GM18861 (cell line): ENCODE measurements around the gene DPYSL5.

Experiments
- ATAC-seq: cut with Tn5 transposase; IDR thresholded peaks from one replicate; pipeline ENCODE4 v1.9.1; 2021; ENCODE audit not compliant: unreplicated experiment

DPYSL5 gene

DNA sequence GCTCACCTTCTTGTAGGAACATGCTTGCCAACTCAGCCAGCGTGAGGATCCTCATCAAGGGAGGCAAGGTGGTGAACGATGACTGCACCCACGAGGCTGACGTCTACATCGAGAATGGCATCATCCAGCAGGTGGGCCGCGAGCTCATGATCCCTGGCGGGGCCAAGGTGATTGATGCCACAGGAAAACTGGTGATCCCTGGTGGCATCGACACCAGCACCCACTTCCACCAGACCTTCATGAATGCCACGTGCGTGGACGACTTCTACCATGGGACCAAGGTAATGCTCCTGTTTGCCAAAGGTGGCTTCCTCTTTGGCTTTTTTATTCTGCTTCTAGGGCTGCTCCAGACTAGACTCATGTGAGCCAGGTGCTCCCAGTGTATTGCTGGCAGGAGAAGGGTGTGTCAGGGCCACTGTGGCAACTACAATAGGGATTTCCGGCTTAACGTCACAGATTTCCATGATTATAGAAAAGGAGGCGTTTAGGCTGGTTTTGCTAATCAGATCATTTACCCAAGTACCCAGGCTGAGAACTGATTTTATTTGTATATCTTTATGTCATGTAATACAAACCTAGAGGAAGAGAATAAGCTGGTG, 50.6 kb downstream of the DPYSL5 start:
- ATAC-seq: no peak

DNA sequence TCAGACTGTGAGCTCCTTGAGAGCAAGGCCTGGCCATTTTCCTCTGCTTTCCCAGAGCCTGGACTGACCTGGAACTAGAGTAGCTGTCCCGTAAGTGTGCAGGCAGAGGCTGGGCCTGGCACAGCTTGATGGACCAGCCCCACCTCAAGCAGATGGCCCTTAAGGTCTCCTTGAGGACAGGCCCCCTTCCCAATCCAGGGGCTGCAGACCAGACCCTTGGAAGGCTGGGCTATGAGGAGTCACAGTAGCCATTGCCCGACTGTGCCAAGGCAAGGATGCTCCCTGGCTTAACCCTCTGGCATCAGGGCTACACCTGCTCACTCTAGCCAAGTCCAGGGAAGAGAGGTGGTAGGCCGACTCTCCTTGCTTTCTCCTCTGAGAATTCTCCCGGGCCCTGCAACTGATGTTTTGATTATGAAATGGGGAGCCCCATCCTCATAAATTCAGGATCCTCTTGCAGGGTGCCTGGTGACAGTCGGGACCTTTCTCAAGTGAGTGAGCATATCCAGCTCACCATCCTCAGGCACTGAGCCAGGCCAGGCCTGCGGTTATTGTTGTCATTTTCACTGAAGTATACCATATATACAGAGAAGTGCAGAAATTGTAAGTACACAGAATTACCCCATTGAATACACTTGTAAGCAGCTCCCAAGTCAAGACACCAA, 51.7 kb downstream of the DPYSL5 start:
- ATAC-seq: no peak

DNA sequence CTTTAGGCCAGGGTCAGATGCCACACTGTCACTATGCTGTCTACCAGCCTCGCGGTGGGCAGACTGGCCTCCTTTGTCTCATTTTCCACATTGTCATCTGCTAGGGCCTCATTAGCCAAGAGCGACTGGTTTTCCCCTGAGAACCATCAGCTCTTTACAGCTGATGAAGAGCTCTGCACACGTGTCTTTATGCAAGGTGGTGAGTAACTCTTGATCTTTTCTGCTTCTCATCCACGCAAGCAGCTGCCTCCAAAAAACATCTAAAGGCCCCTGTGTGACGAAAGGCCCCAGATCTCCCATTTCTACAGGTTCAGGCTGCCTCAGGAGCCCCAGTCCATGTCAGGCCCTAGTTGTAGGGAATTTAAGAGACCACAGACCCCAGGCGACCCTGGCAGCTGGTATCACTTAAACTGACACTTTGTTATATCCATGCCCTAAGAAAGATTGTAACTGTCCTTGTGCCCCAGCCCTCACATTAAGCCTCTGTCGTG, 52.9 kb downstream of the DPYSL5 start:
- no peak for ATAC-seq

DNA sequence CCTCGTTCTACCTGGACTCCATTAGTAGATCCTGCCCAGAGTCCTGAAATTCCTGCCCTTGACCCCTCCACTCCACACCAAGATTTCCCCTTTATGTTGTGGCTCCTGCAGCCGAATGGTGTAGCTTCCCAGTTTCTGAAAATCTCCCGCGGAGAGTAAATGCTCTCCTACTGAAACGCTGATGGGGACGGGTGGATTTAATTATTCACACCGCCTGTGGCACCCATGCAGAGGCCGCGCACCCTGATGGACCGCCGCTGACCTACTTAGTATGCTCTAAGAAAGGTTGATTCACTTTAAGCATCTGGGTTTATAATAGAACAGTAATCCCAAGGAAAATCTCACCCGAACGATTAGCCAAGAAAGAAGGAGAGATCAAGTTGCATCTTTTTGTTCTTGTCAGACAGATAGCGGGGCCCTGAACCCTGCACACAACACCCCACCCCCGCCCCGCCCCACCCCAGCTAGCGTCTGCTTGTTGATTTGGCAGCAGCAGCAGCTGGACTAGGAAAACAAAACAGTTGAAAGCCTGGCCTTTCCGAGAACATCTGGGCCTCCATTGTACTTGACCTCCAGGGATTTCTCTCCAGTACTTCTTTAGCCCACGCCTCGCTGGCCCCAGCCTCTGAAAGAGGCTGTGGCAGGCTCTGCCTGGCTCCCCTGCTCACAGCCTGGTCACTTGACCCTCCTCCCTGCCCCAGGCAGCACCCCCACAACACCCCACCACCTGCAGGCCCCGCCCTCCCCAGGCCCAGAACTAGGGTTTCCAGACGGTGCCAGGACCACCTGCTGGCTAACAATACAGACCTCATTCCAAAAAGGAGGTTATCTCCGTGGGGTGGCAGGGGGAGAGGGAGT, 53.6 kb downstream of the DPYSL5 start:
- ATAC-seq: no peak

DNA sequence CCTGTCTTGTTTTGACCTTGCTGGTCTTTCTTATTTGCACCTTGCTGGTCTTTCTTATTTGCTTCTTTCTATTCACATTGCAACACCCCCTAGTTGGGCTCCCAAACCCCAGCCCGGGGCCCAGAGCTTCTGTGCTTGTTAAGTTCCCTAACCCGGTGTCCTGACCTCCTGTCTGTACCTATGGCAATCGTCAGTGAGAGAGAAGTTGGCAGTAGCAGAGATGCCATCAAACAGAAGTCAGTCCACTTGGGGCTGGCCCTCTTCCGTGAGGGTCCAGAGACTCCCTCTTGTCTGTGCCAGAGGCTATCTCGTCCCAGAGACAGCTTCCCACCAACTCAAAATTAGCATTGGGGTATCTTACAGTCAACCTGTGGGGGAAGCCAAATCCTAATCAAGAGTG, 55.7 kb downstream of the DPYSL5 start:
- ATAC-seq: no peak

DNA sequence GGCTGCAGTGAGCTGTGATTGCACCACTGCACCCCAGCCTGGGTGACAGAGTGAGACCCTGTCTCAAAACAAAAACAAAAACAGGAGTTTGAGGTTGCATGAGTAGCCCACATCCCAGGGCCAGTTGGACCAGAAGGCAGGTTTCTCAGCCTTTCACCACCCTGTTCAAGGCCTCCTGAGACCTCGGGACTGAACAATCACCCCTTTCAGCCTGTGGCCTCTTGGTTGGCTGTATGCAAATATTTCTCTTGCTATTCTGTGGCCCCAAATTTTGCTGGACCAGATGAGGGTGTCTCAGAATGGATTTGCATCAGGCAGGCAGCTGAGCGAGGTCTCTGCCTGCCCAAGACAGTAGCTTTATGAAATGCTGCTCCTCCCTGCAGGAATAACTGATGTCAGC, 56.9 kb downstream of the DPYSL5 start:
- ATAC-seq: peak; percentile 85

DNA sequence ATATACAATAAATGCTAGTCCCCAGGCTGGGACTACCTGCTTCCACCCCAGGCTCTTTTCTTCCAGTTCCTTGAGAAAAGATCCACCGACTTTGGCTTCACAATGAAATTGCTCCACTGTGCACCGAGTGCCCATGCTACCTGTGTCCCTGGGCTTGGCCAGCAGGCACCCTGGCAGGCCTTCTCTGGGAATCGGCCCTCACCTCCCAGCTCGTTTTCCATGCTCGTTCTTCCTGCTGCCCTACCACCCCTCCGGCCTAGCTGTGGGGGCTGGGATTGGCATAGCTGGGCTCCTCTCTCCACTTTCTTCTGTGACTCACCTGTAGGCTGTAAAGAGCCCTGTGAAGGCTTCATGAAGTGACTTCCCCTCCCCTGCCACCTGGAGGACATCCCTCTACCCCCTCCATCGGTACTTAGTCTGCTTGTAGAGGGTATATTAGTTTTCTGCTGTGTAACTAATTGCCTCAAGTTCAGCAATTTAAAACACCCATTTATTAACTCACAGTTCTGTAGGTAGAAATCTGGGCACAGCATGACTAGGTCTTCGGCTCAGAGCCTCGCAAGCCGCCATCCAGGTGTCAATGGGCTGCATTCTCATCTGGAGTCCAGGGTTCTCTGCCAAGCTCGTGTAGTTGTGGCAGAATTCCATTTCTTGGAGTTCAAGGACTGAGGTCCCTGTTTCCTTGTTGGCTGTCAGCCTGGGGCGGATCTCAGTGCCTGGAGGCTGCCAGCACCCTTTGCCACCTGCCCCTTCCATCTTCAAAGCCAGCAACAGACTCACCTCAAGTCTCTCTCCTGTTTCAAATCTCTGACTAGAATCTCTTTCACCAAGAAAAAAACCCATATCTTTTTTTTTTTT, 57.6 kb downstream of the DPYSL5 start:
- no peak for ATAC-seq

DNA sequence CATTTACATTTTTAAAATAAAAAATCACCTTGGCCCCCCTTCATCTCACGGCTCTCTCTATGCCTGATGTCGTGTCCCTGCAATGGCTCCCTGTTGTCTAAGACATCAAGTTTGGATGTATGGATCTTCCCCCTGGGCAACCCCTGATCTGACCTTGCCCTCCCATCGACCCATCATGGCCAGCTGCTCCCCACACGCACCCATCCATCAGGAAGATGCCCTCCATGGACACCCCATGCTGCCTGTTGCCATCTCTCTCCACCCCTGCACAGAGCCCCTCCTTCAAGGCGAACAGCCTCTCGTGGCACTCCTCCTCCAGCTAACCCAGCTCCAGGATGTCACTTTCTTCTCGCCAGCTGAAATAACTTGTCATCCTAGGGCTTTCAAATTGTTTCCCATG, 59.5 kb downstream of the DPYSL5 start:
- ATAC-seq: no peak

DNA sequence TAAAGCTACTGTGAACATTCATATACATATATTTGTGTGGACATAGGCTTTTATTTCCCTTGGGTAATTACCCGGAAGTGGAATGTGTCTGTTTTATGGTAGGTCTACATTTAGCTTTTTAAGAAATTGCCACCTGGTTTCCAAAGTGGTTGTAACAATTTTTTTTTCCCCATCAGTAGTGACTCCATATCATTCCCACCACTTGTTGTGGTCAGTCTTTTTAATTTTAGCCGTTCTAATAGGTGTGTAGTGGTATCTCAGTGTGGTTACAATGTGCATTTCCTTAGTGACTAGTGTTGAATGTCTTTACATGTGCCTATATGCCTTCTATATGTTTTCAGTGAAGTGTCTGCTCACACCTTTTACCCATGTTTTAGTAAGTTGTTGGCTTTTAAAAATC, 62.2 kb downstream of the DPYSL5 start:
- no peak for ATAC-seq

DNA sequence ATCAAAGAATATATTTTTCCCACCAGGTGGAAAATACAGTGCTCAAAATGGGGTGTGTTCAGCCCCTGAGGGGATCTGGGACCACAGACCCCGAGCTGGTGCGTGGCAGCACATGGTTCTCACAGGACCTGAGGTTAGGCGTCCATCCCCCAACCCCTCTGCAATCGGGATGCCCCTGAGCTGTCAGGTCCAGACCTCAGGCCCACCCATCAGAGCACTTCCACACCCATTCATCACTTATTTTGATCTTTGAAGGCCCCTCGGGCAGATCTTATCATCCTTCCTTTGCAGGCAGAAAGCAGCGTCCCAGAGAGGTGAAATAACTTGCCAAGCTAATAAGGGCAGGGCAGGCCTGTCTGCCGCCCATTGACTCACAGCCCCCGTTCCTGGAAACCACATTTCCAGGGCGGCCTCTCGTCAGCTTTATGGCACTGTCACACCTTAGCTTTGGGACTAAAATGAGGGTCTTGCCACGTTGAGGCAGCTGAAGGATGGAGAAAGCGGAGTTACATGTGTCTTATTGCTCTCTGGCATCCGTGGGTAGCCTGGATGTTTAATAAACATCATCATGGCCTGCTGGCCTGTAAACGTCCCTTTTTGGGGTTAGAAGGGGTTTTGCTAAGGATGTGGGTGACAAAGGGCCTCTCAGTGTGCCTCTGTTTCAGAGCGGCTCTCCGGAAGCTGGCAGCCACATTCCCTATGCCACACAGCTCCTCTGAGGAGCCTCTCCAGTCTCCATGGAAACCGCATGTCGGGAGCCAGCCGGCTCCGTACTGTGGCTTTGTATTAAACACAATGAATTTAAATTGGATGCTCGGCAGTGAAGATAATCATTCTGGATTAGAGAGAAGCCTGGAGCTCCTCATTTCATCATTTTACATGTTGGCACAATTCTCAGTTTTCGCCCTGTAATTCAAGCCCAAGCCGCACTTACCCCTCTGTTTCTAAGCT, 64.3 kb downstream of the DPYSL5 start:
- ATAC-seq: no peak

DNA sequence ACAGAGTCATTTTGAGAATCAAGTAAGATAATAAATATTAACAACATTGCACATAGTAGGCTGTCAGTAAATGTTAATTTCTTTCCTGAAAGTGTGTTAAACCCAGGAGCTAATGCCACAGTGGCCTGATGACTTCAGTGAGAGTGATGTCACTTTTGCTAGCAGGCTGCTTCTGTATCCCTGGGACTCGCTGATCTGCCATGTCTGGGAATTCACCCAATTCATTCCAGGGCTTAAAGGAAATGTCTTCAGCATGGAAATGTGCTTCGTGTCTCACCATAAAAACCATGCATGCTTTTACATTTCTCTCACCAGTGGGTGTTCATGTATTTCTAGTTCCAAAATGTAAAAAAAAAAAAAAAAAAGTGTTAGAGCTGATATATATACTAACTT, 65.7 kb downstream of the DPYSL5 start:
- ATAC-seq: no peak

DNA sequence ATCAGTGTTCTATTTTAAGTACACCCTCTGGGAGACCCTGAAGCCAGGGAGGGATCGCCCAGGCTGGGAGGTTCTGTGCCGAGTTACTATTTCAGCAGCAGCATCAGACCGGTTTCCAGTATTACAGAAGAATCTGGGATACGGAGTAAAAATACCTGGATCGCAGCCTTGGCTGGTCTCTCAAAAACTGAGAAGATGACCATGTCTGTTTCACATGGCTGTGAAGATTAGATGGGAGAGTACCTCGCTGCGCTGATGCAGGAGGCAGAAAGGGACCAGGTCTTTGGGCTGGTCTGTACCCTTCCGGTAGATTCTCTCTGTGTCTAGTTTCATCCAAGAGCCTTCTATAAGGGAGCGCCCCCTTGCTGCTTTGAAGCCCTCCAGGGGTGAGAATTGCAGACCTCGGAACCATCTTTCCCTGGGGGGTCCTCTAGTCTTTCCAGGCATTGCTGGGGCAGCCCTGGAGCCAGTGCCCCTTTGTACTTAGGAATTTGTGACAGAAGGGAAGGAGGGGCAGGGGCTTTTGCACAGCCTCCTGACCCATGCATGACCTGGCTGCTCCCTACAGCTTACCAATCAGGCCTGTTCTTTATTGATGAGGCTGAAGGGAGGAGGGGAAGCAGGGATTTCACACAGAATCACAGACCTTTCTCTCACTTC, 66.2 kb downstream of the DPYSL5 start:
- no peak for ATAC-seq

DNA sequence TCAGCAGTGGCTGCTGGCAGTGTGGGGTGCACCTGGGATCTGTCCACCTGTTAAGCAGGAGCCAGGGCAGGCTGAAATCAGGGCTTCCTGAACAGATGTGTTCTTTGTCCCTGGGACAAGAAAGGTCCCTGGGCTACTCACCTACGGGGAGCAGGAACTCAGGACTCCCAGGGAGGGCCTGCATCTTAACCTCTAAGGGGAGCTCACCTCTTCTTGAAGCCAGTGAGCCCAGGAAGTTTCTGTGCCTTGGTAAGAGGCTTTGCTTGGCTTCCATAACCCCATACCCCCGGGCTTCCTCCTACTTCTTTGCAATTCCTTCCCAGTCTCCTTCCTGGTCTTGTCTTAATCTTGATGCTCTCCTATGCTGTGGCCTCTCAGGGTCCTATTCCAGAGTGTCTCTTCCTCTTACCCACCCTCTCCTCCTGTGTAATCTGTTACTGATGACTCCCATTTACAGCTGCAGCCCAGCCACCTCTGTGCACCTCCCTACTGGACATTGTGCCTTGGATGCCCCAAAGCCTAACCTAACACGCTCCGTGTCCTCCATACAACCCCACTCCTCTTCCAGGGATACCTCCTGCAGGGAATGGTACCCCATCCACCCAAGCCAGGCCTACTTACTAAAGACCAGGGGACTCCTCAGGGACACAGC, 66.9 kb downstream of the DPYSL5 start:
- ATAC-seq: no peak

DNA sequence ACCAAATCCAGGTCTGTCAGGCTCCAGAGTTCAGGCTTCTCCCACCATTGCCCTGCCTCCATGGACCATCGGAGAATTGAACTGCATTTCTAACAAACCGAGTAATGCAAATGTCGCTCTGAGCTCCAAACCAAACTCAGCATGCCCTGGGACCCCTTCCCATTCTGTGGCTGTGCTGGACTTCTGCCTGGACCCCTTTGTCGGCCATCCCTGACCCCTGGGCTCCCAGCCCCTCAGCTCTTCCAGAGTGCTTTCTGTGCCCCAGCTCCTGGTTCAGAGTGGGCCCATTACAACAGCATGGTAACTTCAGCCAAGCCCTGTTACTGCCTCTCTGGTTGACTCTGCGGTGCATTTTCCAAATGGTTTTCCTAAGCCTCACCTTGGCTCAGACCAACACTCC, 67.4 kb downstream of the DPYSL5 start:
- ATAC-seq: no peak

DNA sequence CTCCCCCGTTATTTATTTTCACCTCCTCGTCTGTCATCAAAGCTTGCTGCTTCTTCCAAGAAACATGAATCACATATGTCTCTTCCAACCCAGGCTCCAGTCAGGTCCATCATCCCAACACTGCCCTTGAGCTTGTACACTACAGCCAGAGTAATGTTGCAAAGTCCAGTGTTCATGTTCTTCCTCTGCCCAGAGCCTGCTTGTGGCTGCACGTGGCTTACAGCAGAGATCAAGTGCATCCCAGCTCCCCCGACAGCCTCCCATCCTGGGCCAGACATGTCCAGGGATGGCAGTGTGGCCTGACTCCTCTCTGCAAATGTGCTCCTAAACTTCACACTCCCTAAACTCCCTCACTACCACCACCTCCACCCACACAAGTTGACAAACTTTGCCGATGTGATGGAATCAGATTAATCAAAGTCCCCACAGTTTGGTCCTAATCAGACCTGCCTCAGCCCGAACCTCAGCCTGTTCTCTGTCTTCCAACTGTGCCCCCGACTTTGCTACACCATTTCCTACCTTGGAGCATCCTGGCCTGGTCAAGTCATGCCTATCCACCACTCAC, 68.3 kb downstream of the DPYSL5 start:
- ATAC-seq: no peak

DNA sequence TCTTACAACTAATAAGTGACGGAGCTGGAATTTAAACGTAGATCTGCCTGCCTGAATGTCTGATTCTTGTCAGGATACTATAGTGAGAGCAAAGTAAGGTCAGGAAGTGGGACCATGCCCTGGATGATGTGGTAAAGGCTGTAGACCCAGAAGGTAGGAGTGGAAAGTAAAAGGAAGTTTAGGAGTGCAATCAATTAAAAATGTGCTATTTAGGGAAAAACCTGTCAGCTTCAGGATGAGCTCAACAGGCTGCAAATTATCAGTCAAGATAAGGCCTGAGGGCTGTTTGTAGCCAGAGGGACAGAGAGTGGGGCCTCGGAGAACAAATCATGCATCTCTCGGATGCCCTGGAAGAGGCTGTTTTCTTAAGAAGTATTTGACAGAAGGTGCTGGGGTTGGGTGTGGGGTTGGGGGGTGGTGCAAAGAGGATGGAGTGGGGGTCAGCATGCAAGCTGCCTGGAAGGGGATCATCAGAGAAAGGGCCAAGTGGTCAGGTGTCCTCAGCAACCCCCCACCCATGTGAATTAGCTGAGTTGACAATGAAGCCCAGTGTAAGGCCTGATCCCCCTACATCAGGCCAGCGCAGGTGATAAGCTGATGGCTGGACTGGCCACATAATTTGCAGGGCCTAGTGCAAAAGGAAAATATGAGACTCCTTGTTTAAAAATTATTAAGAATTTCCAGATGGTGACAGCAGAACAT, 69.4 kb downstream of the DPYSL5 start:
- no peak for ATAC-seq

DNA sequence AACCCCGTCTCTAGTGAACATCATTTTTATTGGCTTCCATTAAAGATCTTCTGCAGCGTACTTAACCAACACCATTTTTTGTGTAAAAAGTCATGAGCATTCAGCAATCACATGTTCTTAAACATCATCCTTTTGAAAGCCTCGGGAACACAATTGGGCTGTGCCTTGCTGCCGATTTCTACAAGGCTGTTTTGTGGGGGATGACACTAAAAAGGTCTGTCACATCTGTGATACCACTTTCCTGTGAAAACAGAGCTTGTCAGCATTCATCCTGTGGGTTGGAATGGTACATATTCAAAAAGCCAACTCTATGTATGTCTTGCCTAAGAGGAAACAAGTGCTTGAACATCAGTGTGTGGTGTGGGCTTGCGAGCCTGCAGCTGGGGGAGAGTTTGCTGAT, 73.4 kb downstream of the DPYSL5 start:
- no peak for ATAC-seq
